GM12892 (cell line): ENCODE results near the gene RPL7L1.

Experiments used
- POLR2A ChIP-seq: IDR thresholded peaks from 2 replicates; pipeline ENCODE4 v1.6.1; 2011; ENCODE audit warnings: low read depth, low read length, control low read depth
- POLR2AphosphoS5 ChIP-seq: IDR thresholded peaks from 2 replicates; pipeline ENCODE4 v1.6.1; 2011; ENCODE audit warnings: low read depth, low read length, control low read depth
- TAF1 ChIP-seq: IDR thresholded peaks from 2 replicates; pipeline ENCODE4 v1.6.1; 2011; ENCODE audit warnings: low read depth, mild to moderate bottlenecking, control low read depth, low read length, borderline replicate concordance

- TF ChIP-seq POLR2A: no peak
- no peak for TF ChIP-seq TAF1
- TF ChIP-seq POLR2AphosphoS5: no peak
These were observed 19.4 kb upstream of the RPL7L1 start for GRCh38 chr6:42860036-42860435.
